IMR-90 (cell line): ENCODE data around the gene ADCY1. TPM values are rescaled to one million over a fixed set of nuclear protein-coding genes. Genes with fewer than 3 reads are reported as not detected.
A peak's percentile ranks its signal among the peaks of the same experiment; 100 is the strongest.

ENCODE experiments used
- ATAC-seq: fragments of 200-7000 bp; cut with Tn5 transposase; 2 replicates; pipeline ENCODE4 v1.9.1; 2020; ENCODE audit warnings: low read depth, mild to moderate bottlenecking, moderate library complexity
- BruUV-seq: library from RNA; stranded (reverse); fragments of 400-500 nt; replicated peaks from 2 replicates; lab custom pipeline; 2021; lab: Mats Ljungman, UMichigan
- CTCF ChIA-PET: fragments of 300-600 bp; formaldehyde crosslinking; extraction: SDS; loops from one replicate; lab custom pipeline; 2021; ENCODE audit warnings: antibody characterized with exemption; lab: Yijun Ruan, JAX
- POLR2A ChIA-PET: fragments of 300-600 bp; sonication (Branson Sonifier 250); formaldehyde crosslinking; loops from one replicate; lab custom pipeline; 2022; ENCODE audit warnings: antibody characterized with exemption; ENCODE audit not compliant: unreplicated experiment; lab: Charles Lee
- DNase-seq: peaks from one replicate; pipeline ENCODE4 v3.0.0; 2013
- H2AFZ ChIP-seq: replicated peaks from 2 replicates; pipeline ENCODE3; 2013; ENCODE audit warnings: low read length, mild to moderate bottlenecking; ENCODE audit not compliant: poor library complexity
- H2AK5ac ChIP-seq: 2 replicates; pipeline ENCODE4 v1.6.1; 2013; ENCODE audit warnings: low read depth, low read length, inconsistent platforms
- H2AK9ac ChIP-seq: replicated peaks from 2 replicates; pipeline ENCODE3; 2013; ENCODE audit warnings: mild to moderate bottlenecking, low read depth, low read length, moderate library complexity; ENCODE audit not compliant: poor library complexity
- H2BK120ac ChIP-seq: 2 replicates; pipeline ENCODE4 v1.6.1; 2013; ENCODE audit warnings: low read depth, low read length, inconsistent platforms
- H2BK15ac ChIP-seq: 3 replicates; pipeline ENCODE4 v1.6.1; 2013; ENCODE audit warnings: low read depth, low read length, inconsistent platforms
- H2BK20ac ChIP-seq: 2 replicates; pipeline ENCODE4 v1.6.1; 2013; ENCODE audit warnings: low read depth, mild to moderate bottlenecking, inconsistent platforms, low read length, moderate library complexity
- H2BK5ac ChIP-seq: 2 replicates; pipeline ENCODE4 v1.6.1; 2013; ENCODE audit warnings: mild to moderate bottlenecking, low read depth, low read length, inconsistent platforms; ENCODE audit not compliant: poor library complexity, severe bottlenecking
- H3K14ac ChIP-seq: replicated peaks from 2 replicates; pipeline ENCODE4 v1.6.1; 2013; ENCODE audit warnings: low read depth, low read length, inconsistent platforms
- H3K18ac ChIP-seq: 2 replicates; pipeline ENCODE4 v1.6.1; 2013; ENCODE audit warnings: low read depth, low read length, control low read depth
- H3K23ac ChIP-seq: 2 replicates; pipeline ENCODE4 v1.6.1; 2013; ENCODE audit warnings: low read depth, low read length, inconsistent platforms
- H3K27ac ChIP-seq: 2 replicates; pipeline ENCODE4 v1.5.1; 2013; ENCODE audit warnings: mild to moderate bottlenecking, control low read depth, low read length; ENCODE audit not compliant: insufficient read depth
- H3K27me3 ChIP-seq: 2 replicates; pipeline ENCODE4 v1.6.1; 2013; ENCODE audit warnings: low read length; ENCODE audit not compliant: control insufficient read depth, insufficient read depth
- H3K36me3 ChIP-seq: 2 replicates; pipeline ENCODE4 v1.6.1; 2013; ENCODE audit warnings: low read length, mixed read lengths; ENCODE audit not compliant: control insufficient read depth, insufficient read depth
- H3K4ac ChIP-seq: 2 replicates; pipeline ENCODE4 v1.6.1; 2013; ENCODE audit warnings: low read depth, low read length, inconsistent platforms
- H3K4me1 ChIP-seq: 2 replicates; pipeline ENCODE4 v1.6.1; 2013; ENCODE audit warnings: low read length, mixed read lengths; ENCODE audit not compliant: control insufficient read depth, insufficient read depth
- H3K4me2 ChIP-seq: 2 replicates; pipeline ENCODE4 v1.6.1; 2013; ENCODE audit warnings: low read depth, mild to moderate bottlenecking, control low read depth, low read length, moderate library complexity
- H3K4me3 ChIP-seq: 2 replicates; pipeline ENCODE4 v1.5.1; 2013; ENCODE audit warnings: low read depth, mild to moderate bottlenecking, control low read depth, low read length, moderate library complexity; ENCODE audit not compliant: insufficient read depth
- H3K56ac ChIP-seq: 2 replicates; pipeline ENCODE4 v1.6.1; 2013; ENCODE audit warnings: low read length, inconsistent platforms; ENCODE audit not compliant: insufficient read depth; ENCODE audit errors: extremely low read depth
- H3K79me1 ChIP-seq, 2 experiments: 2 replicates each; pipeline ENCODE4 v1.6.1; 2013; ENCODE audit warnings: low read length in 2 of 2, inconsistent platforms in 1 of 2, low read depth in 1 of 2
- H3K9ac ChIP-seq: 2 replicates; pipeline ENCODE4 v1.6.1; 2013; ENCODE audit warnings: low read depth, low read length, control low read depth
- H3K9me1 ChIP-seq: 2 replicates; pipeline ENCODE4 v1.6.1; 2013; ENCODE audit warnings: low read length, inconsistent platforms; ENCODE audit not compliant: insufficient read depth
- H3K9me3 ChIP-seq: 2 replicates; pipeline ENCODE4 v1.6.1; 2013; ENCODE audit warnings: low read length; ENCODE audit not compliant: control insufficient read depth, insufficient read depth
- H4K20me1 ChIP-seq: 2 replicates; pipeline ENCODE4 v1.6.1; 2013; ENCODE audit warnings: low read length, inconsistent platforms; ENCODE audit not compliant: insufficient read depth
- H4K5ac ChIP-seq: 2 replicates; pipeline ENCODE4 v1.6.1; 2013; ENCODE audit warnings: mild to moderate bottlenecking, low read depth, low read length, control low read depth
- H4K8ac ChIP-seq, 2 experiments: 2 replicates each; pipeline ENCODE4 v1.6.1; 2013; ENCODE audit warnings: low read depth in 2 of 2, low read length in 2 of 2, control low read depth in 1 of 2, inconsistent platforms in 1 of 2
- H4K91ac ChIP-seq: 2 replicates; pipeline ENCODE4 v1.6.1; 2013; ENCODE audit warnings: low read depth, low read length, inconsistent platforms; ENCODE audit not compliant: insufficient read depth
- BHLHE40 ChIP-seq: fragments of 150-350 bp; IDR thresholded peaks from 2 replicates; pipeline ENCODE4 v1.6.1; 2016; ENCODE audit warnings: mild to moderate bottlenecking, low read depth, low read length
- CEBPB ChIP-seq: IDR thresholded peaks from 2 replicates; pipeline ENCODE4 v1.6.1; 2012; ENCODE audit warnings: low read depth, low read length, improper control_type of control experiment
- CHD1 ChIP-seq: IDR thresholded peaks from 2 replicates; pipeline ENCODE4 v1.6.1; 2012; ENCODE audit warnings: low read depth, low read length, improper control_type of control experiment
- FOS ChIP-seq: fragments of 150-350 bp; IDR thresholded peaks from 2 replicates; pipeline ENCODE4 v1.6.1; 2016; ENCODE audit warnings: low read depth, low read length
- MAZ ChIP-seq: IDR thresholded peaks from 2 replicates; pipeline ENCODE4 v1.6.1; 2012; ENCODE audit warnings: low read depth, mild to moderate bottlenecking, low read length, improper control_type of control experiment, moderate library complexity, borderline replicate concordance
- MXI1 ChIP-seq: IDR thresholded peaks from 2 replicates; pipeline ENCODE4 v1.6.1; 2012; ENCODE audit warnings: low read depth, mild to moderate bottlenecking, low read length, moderate library complexity, borderline replicate concordance
- NFE2L2 ChIP-seq: fragments of 150-350 bp; IDR thresholded peaks from 2 replicates; pipeline ENCODE4 v1.6.1; 2016; ENCODE audit warnings: low read depth, mild to moderate bottlenecking, low read length
- POLR2A ChIP-seq: IDR thresholded peaks from 2 replicates; pipeline ENCODE4 v1.6.1; 2012; ENCODE audit warnings: mild to moderate bottlenecking, low read depth, low read length
- RCOR1 ChIP-seq: IDR thresholded peaks from 2 replicates; pipeline ENCODE4 v1.6.1; 2012; ENCODE audit warnings: mild to moderate bottlenecking, low read length, improper control_type of control experiment; ENCODE audit not compliant: insufficient replicate concordance
- RFX5 ChIP-seq: IDR thresholded peaks from 2 replicates; pipeline ENCODE4 v1.8.0; 2012; ENCODE audit warnings: low read depth, mild to moderate bottlenecking, low read length, moderate library complexity
- SMC3 ChIP-seq: fragments of 150-350 bp; IDR thresholded peaks from 2 replicates; pipeline ENCODE4 v1.6.1; 2016; ENCODE audit warnings: low read depth, mild to moderate bottlenecking, antibody characterized with exemption, low read length, moderate library complexity
- WGBS, 2 experiments: methylation state at CpG; one replicate each; pipeline versions ENCODE4 v1.1.5 to v1.1.7; 2013; ENCODE audit warnings: missing lambda C conversion rate in 2 of 2; ENCODE audit not compliant: insufficient read length in 1 of 2; ENCODE audit errors: extremely low coverage in 2 of 2; 5-methylcytosine and 5-hydroxymethylcytosine counted together
- dilution Hi-C: fragments of 300-500 bp; cut with HindIII; formaldehyde crosslinking; loops from one replicate; pipeline ENCODE4 v1.14.3; 2018; ENCODE audit warnings: low sequenced_read_pairs; ENCODE audit not compliant: unreplicated experiment
- in situ Hi-C: fragments of 300-500 bp; cut with MboI; formaldehyde crosslinking; loops from 3 replicates; pipeline ENCODE4 v1.14.3; 2019; ENCODE audit warnings: low sequenced_read_pairs, inconsistent platforms, mixed read lengths
- intact Hi-C: fragments of 100-400 bp; cut with micrococcal nuclease; formaldehyde crosslinking; loops from 2 replicates; pipeline ENCODE4 v1.10.0; 2022
- polyA plus RNA-seq, 3 experiments: library from polyadenylated mRNA; depleted of rRNA; stranded (reverse); fragments of >200 nt; gene quantifications; 2 replicates each; pipeline ENCODE4 v1.2.3, GENCODE V29; 2012; ENCODE audit warnings: low replicate concordance in 1 of 3
- total RNA-seq: library from RNA; depleted of rRNA; stranded (reverse); fragments of >200 nt; gene quantifications from 2 replicates; pipeline ENCODE4 v1.2.3, GENCODE V29; 2012
- TF ChIP-seq, protein P1 (sequence below): fragments of 150-350 bp; IDR thresholded peaks from 2 replicates; pipeline ENCODE4 v1.6.1; 2016; ENCODE audit warnings: low read depth, mild to moderate bottlenecking, low read length, moderate library complexity, borderline replicate concordance
- TF ChIP-seq, protein P2 (sequence below): fragments of 150-350 bp; IDR thresholded peaks from 2 replicates; pipeline ENCODE4 v1.6.1; 2017; ENCODE audit warnings: mild to moderate bottlenecking, antibody characterized with exemption, low read length, low read depth
- TF ChIP-seq, protein P3 (sequence below): conservative IDR thresholded peaks from 2 replicates; pipeline ENCODE4 v1.5.1; 2012; ENCODE audit warnings: mild to moderate bottlenecking, low read depth, low read length, improper control_type of control experiment

Gene ADCY1
- total and polyA plus RNA-seq, 2 of the 4 experiments (the other 2 are of a cell fraction), result 0.18 to 0.24 TPM

DNA sequence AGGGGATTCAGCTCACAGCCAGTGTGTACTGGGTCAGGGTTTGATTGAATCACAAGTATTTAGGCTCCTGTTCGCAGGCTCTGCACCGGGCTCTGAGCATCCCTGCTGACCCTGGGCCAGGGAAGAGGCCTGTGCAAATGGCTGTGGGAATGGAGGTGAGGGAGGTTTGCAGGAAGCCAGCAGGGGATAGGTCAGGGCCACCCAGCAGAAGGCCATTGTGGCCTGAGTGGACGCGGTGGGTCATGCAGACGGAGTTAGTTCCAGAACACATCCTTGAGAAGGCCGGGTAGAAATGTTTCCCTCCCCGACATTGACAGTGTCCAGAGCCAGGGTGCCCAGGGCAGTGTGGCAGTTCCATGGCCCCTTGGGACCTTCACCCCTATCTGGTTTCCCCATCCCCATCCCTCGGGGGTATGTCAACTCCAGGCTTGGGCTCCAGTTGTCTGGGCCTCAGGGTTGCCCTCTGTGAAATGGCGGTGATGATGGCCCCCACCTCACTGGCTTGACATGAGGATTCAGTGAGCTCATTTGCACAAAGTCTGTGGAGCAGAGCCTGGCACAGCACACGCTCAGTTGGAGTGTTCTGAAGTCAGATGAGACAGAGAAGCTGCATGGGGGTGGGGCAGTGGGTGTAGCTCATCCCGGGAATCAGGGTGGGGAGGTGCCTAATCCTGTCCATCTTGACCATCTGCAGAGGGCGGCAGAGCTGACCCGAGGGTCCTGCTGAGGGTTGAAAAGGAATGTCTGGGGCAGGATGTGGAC, 107.6 kb downstream of the ADCY1 start:
- Histone ChIP-seq H3K9me1 (no peaks in the 10 kb centered on the region), H4K20me1 (no peaks in the 10 kb centered on the region), H3K9ac (no peak overlapping the region), H3K9me3 (no peaks in the 10 kb centered on the region), H3K23ac (no peak overlapping the region), H3K79me1 (no peaks in the 10 kb centered on the region), H4K8ac (no peak overlapping the region), H4K91ac (no peak overlapping the region), H3K36me3 (no peaks in the 10 kb centered on the region), H2AK5ac (no peak overlapping the region), H3K4me1 (no peaks in the 10 kb centered on the region), H2BK5ac (no peak overlapping the region), H3K14ac (no peak overlapping the region), H2BK20ac (no peak overlapping the region), H2BK15ac (no peak overlapping the region), H3K4ac (no peak overlapping the region), H2AFZ (no peak overlapping the region), H3K56ac (no peak overlapping the region), H3K27me3 (peaks cover 16% of the 10 kb centered on the region), H3K18ac (no peak overlapping the region), H3K4me2 (no peak overlapping the region), H3K27ac (no peak overlapping the region), H3K4me3 (no peak overlapping the region), H2BK120ac (no peak overlapping the region), H4K5ac (no peak overlapping the region), H2AK9ac (peak overlapping the region; percentile 28)
- no peak for ATAC-seq
- TF ChIP-seq RCOR1 (no peak), BHLHE40 (no peak), FOS (no peak), MXI1 (no peak), MAZ (no peak), NFE2L2 (no peak), POLR2A (no peak), RFX5 (no peak), SMC3 (no peak), CHD1 (no peak), CEBPB (no peak)
- TF ChIP-seq, protein P1, sequence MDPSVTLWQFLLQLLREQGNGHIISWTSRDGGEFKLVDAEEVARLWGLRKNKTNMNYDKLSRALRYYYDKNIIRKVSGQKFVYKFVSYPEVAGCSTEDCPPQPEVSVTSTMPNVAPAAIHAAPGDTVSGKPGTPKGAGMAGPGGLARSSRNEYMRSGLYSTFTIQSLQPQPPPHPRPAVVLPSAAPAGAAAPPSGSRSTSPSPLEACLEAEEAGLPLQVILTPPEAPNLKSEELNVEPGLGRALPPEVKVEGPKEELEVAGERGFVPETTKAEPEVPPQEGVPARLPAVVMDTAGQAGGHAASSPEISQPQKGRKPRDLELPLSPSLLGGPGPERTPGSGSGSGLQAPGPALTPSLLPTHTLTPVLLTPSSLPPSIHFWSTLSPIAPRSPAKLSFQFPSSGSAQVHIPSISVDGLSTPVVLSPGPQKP, result no peak
- TF ChIP-seq, protein P2, sequence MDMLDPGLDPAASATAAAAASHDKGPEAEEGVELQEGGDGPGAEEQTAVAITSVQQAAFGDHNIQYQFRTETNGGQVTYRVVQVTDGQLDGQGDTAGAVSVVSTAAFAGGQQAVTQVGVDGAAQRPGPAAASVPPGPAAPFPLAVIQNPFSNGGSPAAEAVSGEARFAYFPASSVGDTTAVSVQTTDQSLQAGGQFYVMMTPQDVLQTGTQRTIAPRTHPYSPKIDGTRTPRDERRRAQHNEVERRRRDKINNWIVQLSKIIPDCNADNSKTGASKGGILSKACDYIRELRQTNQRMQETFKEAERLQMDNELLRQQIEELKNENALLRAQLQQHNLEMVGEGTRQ, result no peak
- TF ChIP-seq, protein P3, sequence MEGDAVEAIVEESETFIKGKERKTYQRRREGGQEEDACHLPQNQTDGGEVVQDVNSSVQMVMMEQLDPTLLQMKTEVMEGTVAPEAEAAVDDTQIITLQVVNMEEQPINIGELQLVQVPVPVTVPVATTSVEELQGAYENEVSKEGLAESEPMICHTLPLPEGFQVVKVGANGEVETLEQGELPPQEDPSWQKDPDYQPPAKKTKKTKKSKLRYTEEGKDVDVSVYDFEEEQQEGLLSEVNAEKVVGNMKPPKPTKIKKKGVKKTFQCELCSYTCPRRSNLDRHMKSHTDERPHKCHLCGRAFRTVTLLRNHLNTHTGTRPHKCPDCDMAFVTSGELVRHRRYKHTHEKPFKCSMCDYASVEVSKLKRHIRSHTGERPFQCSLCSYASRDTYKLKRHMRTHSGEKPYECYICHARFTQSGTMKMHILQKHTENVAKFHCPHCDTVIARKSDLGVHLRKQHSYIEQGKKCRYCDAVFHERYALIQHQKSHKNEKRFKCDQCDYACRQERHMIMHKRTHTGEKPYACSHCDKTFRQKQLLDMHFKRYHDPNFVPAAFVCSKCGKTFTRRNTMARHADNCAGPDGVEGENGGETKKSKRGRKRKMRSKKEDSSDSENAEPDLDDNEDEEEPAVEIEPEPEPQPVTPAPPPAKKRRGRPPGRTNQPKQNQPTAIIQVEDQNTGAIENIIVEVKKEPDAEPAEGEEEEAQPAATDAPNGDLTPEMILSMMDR, result no peak
- dilution Hi-C loops (no loop called here), in situ Hi-C loops (no loop called here), intact Hi-C loops (no loop called here)
- no TSS peak for BruUV-seq
- ChIA-PET POLR2A (no interaction called here), CTCF (interaction anchor here (0.7 kb wide), 1 partner anchor 18 kb away, joined by 3 read pairs; no protein-coding TSS in a partner anchor)
- DNase-seq, result no peak
- 69% methylated on average over 9 of the region's 13 CpGs; no CpG with 5 or more reads in 1 of the 2 experiments for WGBS, 2 experiments
